Measurements from ENCODE around the gene LAMA2.

DNA sequence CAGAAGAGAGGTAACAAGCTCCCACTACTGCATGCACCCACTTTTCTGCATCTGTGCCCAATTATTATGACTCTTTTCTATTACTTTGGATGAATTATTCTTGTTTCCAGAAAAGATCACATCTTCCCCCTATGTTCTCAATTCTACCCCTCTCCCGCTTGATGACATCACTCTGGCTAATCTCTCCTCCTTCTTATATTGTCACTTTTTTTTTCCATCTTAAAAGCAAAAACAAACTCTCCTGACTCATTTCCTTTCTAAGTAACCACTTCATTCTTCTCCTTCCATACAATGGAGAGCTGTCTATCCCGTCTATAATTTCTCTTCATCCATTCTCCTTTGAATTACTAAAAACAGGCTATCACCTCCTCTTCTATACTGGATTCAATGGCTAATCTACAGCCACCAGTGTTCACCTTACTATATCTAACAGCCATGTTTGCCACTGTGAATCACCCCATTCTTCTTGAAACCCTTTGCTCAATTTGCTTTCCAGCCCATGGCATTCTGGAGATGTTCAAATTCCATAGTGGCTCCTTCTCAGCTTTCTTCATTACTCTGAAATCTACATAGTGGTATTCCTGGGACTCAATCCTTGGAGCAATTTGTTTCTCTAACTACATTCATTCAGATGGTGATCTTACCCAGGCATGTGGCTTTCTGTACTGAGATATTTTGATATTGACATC lies 448.7 kb downstream of the LAMA2 start:
- TF ChIP-seq, protein P1, sequence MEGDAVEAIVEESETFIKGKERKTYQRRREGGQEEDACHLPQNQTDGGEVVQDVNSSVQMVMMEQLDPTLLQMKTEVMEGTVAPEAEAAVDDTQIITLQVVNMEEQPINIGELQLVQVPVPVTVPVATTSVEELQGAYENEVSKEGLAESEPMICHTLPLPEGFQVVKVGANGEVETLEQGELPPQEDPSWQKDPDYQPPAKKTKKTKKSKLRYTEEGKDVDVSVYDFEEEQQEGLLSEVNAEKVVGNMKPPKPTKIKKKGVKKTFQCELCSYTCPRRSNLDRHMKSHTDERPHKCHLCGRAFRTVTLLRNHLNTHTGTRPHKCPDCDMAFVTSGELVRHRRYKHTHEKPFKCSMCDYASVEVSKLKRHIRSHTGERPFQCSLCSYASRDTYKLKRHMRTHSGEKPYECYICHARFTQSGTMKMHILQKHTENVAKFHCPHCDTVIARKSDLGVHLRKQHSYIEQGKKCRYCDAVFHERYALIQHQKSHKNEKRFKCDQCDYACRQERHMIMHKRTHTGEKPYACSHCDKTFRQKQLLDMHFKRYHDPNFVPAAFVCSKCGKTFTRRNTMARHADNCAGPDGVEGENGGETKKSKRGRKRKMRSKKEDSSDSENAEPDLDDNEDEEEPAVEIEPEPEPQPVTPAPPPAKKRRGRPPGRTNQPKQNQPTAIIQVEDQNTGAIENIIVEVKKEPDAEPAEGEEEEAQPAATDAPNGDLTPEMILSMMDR (IDR thresholded peaks at IDR 0.05) = no peak
- TF ChIP-seq POLR2A (IDR thresholded peaks at IDR 0.05) (no peak), EP300 (IDR thresholded peaks at IDR 0.05) (no peak), POLR2AphosphoS5 (IDR thresholded peaks at IDR 0.05) (no peak)

Measured in suprapubic skin (tissue), 4 donors.